ENCODE measurements around the gene TMPRSS11F. TPM values are rescaled to one million over a fixed set of nuclear protein-coding genes. Genes with fewer than 3 reads are reported as not detected.

TMPRSS11F gene
- total and polyA plus RNA-seq, 9 of the 15 experiments (the other 6 are each of a cell fraction or from before 2014, with no cell fraction given), result 0.03 to 0.36 (median 0.07) TPM; not detected in 2

DNA sequence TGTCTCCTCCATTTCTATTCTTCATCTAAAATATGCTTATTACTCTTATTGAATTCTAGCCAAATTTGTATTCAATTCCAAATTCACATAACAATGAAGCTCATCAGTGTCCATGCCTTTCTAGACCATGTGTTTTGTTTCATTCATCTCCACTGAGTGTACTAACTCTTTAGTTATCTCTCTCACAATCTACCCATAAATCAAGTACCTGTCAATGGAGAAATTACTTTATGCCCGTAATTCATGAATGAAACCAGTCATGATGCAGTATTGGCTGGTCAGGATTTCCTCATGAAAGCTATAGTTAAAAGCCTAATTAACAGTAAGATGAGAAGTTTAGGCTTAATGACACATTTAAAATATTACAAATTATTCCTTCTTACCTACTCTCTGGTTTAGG is 12.2 kb upstream of the TMPRSS11F start (continued):
- TF ChIP-seq ZNF511 (CRISPR knock-in tag; IDR thresholded peaks at IDR 0.05), result no peak
- no peak for TF ChIP-seq SMARCC2 (IDR thresholded peaks at IDR 0.05; ENCODE audit: low read depth)
- no peak for TF ChIP-seq NR1H2 (CRISPR knock-in tag; IDR thresholded peaks at IDR 0.05)
- no peak for TF ChIP-seq FOXA1 (IDR thresholded peaks at IDR 0.05; ENCODE audit: borderline replicate concordance)
- no peak for TF ChIP-seq PREB (CRISPR knock-in tag; IDR thresholded peaks at IDR 0.05)
- TF ChIP-seq FOXK1 (CRISPR knock-in tag; IDR thresholded peaks at IDR 0.05; ENCODE audit: borderline replicate concordance), result no peak
- TF ChIP-seq TAF7 (tag; IDR thresholded peaks at IDR 0.05), result no peak
- TF ChIP-seq, protein P1, sequence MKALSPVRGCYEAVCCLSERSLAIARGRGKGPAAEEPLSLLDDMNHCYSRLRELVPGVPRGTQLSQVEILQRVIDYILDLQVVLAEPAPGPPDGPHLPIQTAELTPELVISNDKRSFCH (CRISPR knock-in tag; IDR thresholded peaks at IDR 0.05), result no peak
- TF ChIP-seq, protein P1 (tag; IDR thresholded peaks at IDR 0.05), result no peak

GRCh38 chr4:68132342-68132741 is 2.7 kb upstream of the TMPRSS11F start:
- no peak for ATAC-seq
- Histone ChIP-seq H3K4me2 (ENCODE audit: insufficient read depth, low read length) (no peak overlapping the region), H4K20me1 (replicated peaks; ENCODE audit: control insufficient read depth, insufficient read depth, low read length) (no peaks in the 10 kb centered on the region), H3K27me3 (ENCODE audit: control insufficient read depth in 2 of 2, insufficient read depth in 2 of 2, low read length in 2 of 2) (no peaks in the 10 kb centered on the region), H3K4me3 (no peak overlapping the region), H3K9me1 (ENCODE audit: control insufficient read depth, insufficient read depth, low read length) (no peaks in the 10 kb centered on the region), H2AFZ (ENCODE audit: low read depth, low read length) (no peak overlapping the region), H3K79me2 (ENCODE audit: control insufficient read depth, insufficient read depth, low read length) (no peaks in the 10 kb centered on the region), H3K27ac (ENCODE audit: extremely low read depth, low read depth, low read length) (no peak overlapping the region), H3K9ac (ENCODE audit: insufficient read depth in 1 of 2, low read depth in 2 of 2, low read length in 2 of 2) (no peak overlapping the region), H3K36me3 (ENCODE audit: control insufficient read depth, insufficient read depth, low read length) (no peaks in the 10 kb centered on the region), H3K4me1 (replicated peaks in 1 of 2; ENCODE audit: control insufficient read depth in 2 of 2, insufficient read depth in 2 of 2, low read length in 2 of 2) (peaks cover 0 to 4% of the 10 kb centered on the region in 2 experiments; a peak in 2 of 5 replicates), H3K9me3 (replicated peaks; ENCODE audit: control insufficient read depth, insufficient read depth, low read depth, low read length) (no peaks in the 10 kb centered on the region)
- no peak for DNase-seq (ENCODE audit: extremely low read depth in 1 of 4, low spot score in 3 of 4)
- no peak for FAIRE-seq
- POLR2A ChIA-PET, result no interaction called here
- no TSS peak for BruUV-seq (replicated peaks)
- CTCF ChIA-PET (ENCODE audit: low intra/inter-chr PET ratio), result no interaction called here
- in situ Hi-C loops (cut with MboI), result no loop called here
- intact Hi-C loops (cut with micrococcal nuclease), result no loop called here
- WGBS (ENCODE audit: insufficient coverage, low coverage, missing lambda C conversion rate), result 32% methylated on average over 2 of the region's 2 CpGs
- TF ChIP-seq L3MBTL2 (IDR thresholded peaks at IDR 0.05), result no peak
- TF ChIP-seq GTF2B (IDR thresholded peaks at IDR 0.05; ENCODE audit: extremely low read depth, insufficient read length), result no peak
- no peak for TF ChIP-seq CREM (IDR thresholded peaks at IDR 0.05; ENCODE audit: low read depth)
- TF ChIP-seq ZNF57 (CRISPR knock-in tag; IDR thresholded peaks at IDR 0.05), result no peak
- TF ChIP-seq PPARD (CRISPR knock-in tag; IDR thresholded peaks at IDR 0.05), result no peak
- no peak for TF ChIP-seq ZNF398 (CRISPR knock-in tag; IDR thresholded peaks at IDR 0.05)
- TF ChIP-seq ZNF766 (CRISPR knock-in tag; conservative IDR thresholded peaks at IDR 0.05), result no peak
- TF ChIP-seq PHTF2 (CRISPR knock-in tag; IDR thresholded peaks at IDR 0.05), result no peak
- no peak for TF ChIP-seq HOXB6 (CRISPR knock-in tag; IDR thresholded peaks at IDR 0.05; ENCODE audit: borderline replicate concordance)

Measured in K562 (cell line).